ENCODE measurements around the gene CD81. TPM values are rescaled to one million over a fixed set of nuclear protein-coding genes. Genes with fewer than 3 reads are reported as not detected.

The CD81 gene
- total and polyA plus RNA-seq, 4 donors, result 329 to 741 (median 530) TPM

DNA sequence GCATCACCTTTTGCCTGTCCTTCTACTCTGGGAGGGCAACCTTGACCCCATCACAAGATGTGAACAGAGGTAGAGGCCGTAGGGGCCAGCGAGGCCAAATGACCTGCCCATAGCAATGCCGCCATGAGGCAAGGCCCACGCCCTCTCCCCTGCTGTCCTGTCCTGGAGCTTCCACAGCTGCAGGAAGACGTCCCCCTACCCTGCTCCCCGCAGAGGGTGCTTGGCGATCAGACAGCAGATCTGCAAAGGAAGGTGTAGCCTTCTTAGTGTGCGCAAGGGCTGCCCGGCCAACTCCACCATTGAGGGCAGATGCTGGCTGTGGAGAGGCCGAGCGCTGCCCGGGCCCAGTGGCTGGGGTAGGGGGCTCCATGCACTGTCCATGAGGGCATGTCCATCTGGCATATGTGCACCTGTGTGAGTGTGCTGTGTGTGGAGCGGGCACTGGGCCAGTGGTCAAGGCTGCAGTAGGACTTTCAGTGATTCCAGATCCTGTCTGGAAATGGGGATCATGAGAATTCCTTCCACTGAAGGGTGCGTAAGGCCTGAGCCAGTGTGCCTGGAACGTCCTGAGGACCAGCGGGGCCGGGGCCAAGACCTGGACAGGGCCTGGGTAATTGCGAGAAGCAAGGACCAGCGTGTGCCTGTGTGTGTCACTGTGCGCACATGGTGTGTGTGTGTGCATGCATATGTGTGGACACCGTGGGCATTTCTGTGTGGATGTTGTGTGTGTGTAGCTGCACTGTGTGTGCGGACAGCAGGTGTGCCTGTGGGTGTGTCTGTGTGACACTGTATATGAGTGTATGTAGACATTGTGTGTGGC, 56.2 kb downstream of the CD81 start:
- 88% methylated on average over 21 of the region's 22 CpGs for WGBS (ENCODE audit: insufficient coverage)
- H3K4me1 ChIP-seq (ENCODE audit: control insufficient read depth, insufficient read depth, low read length), result no peaks in the 10 kb centered on the region

DNA sequence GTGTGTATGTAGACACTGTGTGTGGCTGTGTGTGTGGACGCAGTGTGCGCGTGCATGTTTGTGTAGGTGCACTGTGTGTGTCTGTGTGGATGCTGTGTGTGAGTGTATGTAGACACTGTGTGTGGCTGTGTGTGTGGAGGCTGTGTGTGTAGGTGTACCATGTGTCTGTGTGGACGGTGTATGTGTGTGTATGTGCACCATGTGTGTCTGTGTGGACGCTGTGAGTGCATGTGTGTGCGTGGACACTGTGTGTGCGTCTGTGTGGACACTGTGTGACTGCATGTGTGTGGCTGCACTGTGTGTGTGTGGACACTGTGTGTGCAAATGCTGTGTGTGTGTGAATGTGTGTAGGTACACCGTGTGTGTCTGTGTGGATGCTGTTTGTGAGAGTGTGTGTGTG, 56.9 kb downstream of the CD81 start:
- no peak overlapping the region for H3K4me3 ChIP-seq (ENCODE audit: low read depth, low read length)
- no peaks in the 10 kb centered on the region for H3K9me3 ChIP-seq (ENCODE audit: control insufficient read depth, insufficient read depth, low read length)
- no peak for DNase-seq (ENCODE audit: low read depth in 4 of 6, low spot score in 6 of 6)
- no peaks in the 10 kb centered on the region for H3K4me1 ChIP-seq (ENCODE audit: control insufficient read depth, insufficient read depth, low read length)
- H3K36me3 ChIP-seq (ENCODE audit: control insufficient read depth, insufficient read depth, low read length), result no peaks in the 10 kb centered on the region
- WGBS (ENCODE audit: insufficient coverage), result 93% methylated on average over 8 of the region's 8 CpGs
- no peaks in the 10 kb centered on the region for H3K27me3 ChIP-seq (ENCODE audit: control insufficient read depth, insufficient read depth, low read length)
- H3K27ac ChIP-seq (ENCODE audit: low read depth, low read length), result no peak overlapping the region

More for the DNA sequence above, 56.2 kb downstream of the CD81 start:
- Histone ChIP-seq H3K9me3 (ENCODE audit: control insufficient read depth, insufficient read depth, low read length) (no peaks in the 10 kb centered on the region), H3K27ac (ENCODE audit: low read depth, low read length) (no peak overlapping the region), H3K4me3 (ENCODE audit: low read depth, low read length) (no peak overlapping the region), H3K36me3 (ENCODE audit: control insufficient read depth, insufficient read depth, low read length) (no peaks in the 10 kb centered on the region), H3K27me3 (ENCODE audit: control insufficient read depth, insufficient read depth, low read length) (no peaks in the 10 kb centered on the region)
- DNase-seq (ENCODE audit: low read depth in 4 of 6, low spot score in 6 of 6), result no peak

DNA sequence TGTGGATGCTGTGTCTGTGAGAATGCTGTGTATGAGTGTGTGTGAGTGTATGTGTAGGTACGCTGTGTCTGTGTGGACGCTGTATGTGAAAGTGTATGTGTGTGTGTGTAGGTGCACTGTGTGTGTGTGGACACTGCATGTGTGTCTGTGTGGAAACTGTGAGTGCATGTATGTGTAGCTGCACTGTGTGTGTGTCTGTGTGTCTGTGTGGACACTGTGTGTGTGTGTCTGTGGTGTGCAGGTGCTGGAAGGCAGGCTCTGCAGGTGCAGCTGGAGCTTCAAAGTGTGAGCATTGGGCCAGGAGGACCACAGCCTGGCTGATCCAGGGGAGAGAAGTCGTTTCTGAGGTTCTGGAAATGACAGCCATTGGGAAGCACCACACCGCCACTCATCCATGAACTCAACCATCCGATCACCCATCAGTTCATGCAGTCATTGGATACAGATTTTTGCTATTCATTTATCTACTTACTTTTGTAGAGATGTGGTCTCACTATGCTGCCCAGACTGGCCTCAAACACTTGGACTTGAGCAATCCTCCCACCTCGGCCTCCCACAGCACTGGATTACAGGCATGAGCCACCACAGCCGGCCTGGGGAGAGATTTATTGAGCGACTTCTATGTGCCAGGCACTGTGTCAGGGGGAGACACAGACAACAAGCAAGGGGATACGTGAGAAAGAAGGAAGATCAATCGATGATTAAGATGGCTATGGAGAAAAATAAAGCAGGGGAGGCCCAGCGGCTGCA, 57.6 kb downstream of the CD81 start:
- Histone ChIP-seq H3K4me1 (ENCODE audit: control insufficient read depth, insufficient read depth, low read length) (no peaks in the 10 kb centered on the region), H3K27me3 (ENCODE audit: control insufficient read depth, insufficient read depth, low read length) (no peaks in the 10 kb centered on the region), H3K4me3 (ENCODE audit: low read depth, low read length) (no peak overlapping the region), H3K36me3 (ENCODE audit: control insufficient read depth, insufficient read depth, low read length) (no peaks in the 10 kb centered on the region), H3K9me3 (ENCODE audit: control insufficient read depth, insufficient read depth, low read length) (no peaks in the 10 kb centered on the region), H3K27ac (ENCODE audit: low read depth, low read length) (no peak overlapping the region)
- no peak for DNase-seq (ENCODE audit: low read depth in 4 of 6, low spot score in 6 of 6)
- 83% methylated on average over 7 of the region's 11 CpGs for WGBS (ENCODE audit: insufficient coverage)

DNA sequence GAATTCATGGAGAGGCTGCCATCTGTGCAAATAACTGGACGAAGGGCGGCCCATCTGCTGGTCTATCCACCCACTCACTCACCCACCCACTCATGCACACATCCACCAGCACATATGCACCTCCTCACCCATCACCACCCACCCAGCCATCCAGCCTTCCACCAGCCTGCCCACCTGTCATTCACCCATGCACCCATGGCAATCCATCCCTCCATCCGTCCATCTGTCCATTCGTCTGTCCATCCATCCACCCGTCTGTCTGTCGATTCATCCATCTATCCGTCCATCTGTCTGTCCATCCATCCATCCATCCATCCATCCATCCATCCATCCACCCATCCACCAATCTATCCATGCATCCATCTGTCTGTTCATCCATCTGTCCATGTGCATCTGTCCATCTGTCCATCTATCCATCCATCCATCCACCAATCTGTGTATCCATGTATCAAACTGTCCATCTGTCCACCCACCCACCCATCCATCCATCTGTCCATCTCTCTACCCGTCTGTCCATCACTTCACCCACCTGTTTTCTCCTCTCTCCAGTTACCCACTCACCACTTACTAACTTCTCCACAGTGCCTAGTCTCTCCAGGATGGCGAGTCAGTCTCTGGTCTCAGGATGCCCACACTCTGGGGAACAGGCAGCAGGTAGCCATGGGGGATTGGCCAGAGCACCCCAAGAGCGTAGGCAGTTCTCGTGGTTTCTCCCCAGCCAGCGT, 58.3 kb downstream of the CD81 start:
- no peak for DNase-seq (ENCODE audit: low read depth in 4 of 6, low spot score in 6 of 6)
- Histone ChIP-seq H3K4me1 (ENCODE audit: control insufficient read depth, insufficient read depth, low read length) (no peaks in the 10 kb centered on the region), H3K27ac (ENCODE audit: low read depth, low read length) (no peak overlapping the region), H3K9me3 (ENCODE audit: control insufficient read depth, insufficient read depth, low read length) (no peaks in the 10 kb centered on the region), H3K36me3 (ENCODE audit: control insufficient read depth, insufficient read depth, low read length) (no peaks in the 10 kb centered on the region), H3K4me3 (ENCODE audit: low read depth, low read length) (no peak overlapping the region), H3K27me3 (ENCODE audit: control insufficient read depth, insufficient read depth, low read length) (no peaks in the 10 kb centered on the region)
- WGBS (ENCODE audit: insufficient coverage), result 90% methylated on average over 12 of the region's 12 CpGs

DNA sequence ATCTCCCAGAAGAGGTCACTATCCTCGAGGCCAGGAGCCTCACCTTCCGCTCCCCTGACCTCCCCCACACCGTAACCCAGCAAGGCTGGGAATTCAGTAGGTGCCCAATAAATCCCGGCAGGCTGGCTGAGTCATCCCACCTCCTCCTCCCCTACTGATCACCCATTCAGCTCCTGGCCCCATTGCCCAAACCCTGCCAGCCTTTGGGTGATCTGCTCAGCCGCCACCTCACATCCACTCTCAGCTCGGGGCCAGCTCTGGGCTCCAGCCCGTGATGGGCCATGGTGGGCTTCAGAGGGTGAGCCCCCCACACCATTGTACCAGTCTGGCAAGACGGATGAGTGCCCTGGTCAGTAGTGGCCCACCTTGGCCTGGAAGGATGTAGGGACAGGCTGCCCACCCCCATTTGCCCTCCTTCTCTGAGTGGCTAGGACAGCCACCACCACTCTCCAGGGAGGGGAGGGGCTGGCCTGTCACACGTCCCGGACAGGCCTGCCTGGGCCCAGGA, 59.0 kb downstream of the CD81 start:
- no peaks in the 10 kb centered on the region for H3K27me3 ChIP-seq (ENCODE audit: control insufficient read depth, insufficient read depth, low read length)
- no peak for DNase-seq (ENCODE audit: low read depth in 4 of 6, low spot score in 6 of 6)
- WGBS (ENCODE audit: insufficient coverage), result 71% methylated on average over 8 of the region's 10 CpGs

DNA sequence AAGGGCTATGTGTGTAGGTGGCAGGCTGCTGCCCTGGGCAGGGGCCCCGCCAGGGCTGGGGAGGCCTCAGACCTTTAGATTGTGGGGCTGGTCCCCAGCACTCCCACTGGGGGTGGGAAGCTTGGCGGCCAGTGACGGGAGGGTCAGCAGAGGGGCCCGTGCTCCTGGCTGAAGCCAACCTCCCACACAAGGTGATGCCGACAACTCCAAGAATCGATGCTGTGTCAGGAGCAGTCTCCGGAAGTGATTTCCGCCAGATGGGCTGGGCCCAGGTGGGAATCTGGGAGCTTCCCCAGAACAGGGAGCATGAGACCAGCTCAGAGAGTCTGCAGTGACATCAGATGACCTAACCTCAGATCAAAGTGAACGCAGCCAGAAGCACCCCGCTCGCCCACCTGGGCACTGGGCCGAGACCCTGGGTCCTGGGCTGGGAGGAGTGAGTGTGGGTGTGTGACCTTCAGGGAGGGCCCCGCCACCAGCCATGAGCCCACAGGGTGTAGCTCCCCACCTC, 59.5 kb downstream of the CD81 start:
- no peak overlapping the region for H3K27ac ChIP-seq (ENCODE audit: low read depth, low read length)
- no peaks in the 10 kb centered on the region for H3K36me3 ChIP-seq (ENCODE audit: control insufficient read depth, insufficient read depth, low read length)
- DNase-seq (ENCODE audit: low read depth in 4 of 6, low spot score in 6 of 6), result no peak
- WGBS (ENCODE audit: insufficient coverage), result 88% methylated on average over 8 of the region's 13 CpGs
- H3K4me3 ChIP-seq (ENCODE audit: low read depth, low read length), result no peak overlapping the region
- H3K9me3 ChIP-seq (ENCODE audit: control insufficient read depth, insufficient read depth, low read length), result no peaks in the 10 kb centered on the region
- H3K4me1 ChIP-seq (ENCODE audit: control insufficient read depth, insufficient read depth, low read length), result no peaks in the 10 kb centered on the region
- H3K27me3 ChIP-seq (ENCODE audit: control insufficient read depth, insufficient read depth, low read length), result no peaks in the 10 kb centered on the region

More for the DNA sequence above, 59.0 kb downstream of the CD81 start:
- Histone ChIP-seq H3K4me1 (ENCODE audit: control insufficient read depth, insufficient read depth, low read length) (no peaks in the 10 kb centered on the region), H3K9me3 (ENCODE audit: control insufficient read depth, insufficient read depth, low read length) (no peaks in the 10 kb centered on the region), H3K36me3 (ENCODE audit: control insufficient read depth, insufficient read depth, low read length) (no peaks in the 10 kb centered on the region), H3K4me3 (ENCODE audit: low read depth, low read length) (no peak overlapping the region), H3K27ac (ENCODE audit: low read depth, low read length) (no peak overlapping the region)

DNA sequence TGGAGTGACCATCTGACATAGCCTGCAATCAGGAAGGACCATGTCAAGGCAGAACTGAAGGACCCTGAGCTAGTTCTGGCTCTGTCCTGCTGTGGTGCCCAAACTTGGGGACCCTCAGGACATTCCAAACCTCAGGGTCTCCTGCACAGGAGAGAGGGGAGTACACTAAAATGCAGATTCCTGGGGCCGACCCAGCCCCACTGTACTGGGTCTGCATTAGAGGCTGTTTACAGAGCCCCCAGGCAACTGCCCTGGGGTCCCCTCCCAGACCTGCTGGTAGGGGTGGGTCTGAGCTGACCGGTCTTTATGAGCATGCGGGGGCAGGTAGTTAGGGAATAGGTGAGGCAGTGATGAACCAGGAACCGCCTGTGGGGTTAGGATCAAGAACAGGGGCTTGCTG, 60.4 kb downstream of the CD81 start:
- no peak for DNase-seq (ENCODE audit: low read depth in 4 of 6, low spot score in 6 of 6)
- Histone ChIP-seq H3K4me3 (ENCODE audit: low read depth, low read length) (no peak overlapping the region), H3K27me3 (ENCODE audit: control insufficient read depth, insufficient read depth, low read length) (peaks cover 2% of the 10 kb centered on the region), H3K4me1 (ENCODE audit: control insufficient read depth, insufficient read depth, low read length) (no peaks in the 10 kb centered on the region), H3K9me3 (ENCODE audit: control insufficient read depth, insufficient read depth, low read length) (no peaks in the 10 kb centered on the region), H3K36me3 (ENCODE audit: control insufficient read depth, insufficient read depth, low read length) (no peaks in the 10 kb centered on the region), H3K27ac (ENCODE audit: low read depth, low read length) (no peak overlapping the region)
- 100% methylated on average over 1 of the region's 4 CpGs for WGBS (ENCODE audit: insufficient coverage)

DNA sequence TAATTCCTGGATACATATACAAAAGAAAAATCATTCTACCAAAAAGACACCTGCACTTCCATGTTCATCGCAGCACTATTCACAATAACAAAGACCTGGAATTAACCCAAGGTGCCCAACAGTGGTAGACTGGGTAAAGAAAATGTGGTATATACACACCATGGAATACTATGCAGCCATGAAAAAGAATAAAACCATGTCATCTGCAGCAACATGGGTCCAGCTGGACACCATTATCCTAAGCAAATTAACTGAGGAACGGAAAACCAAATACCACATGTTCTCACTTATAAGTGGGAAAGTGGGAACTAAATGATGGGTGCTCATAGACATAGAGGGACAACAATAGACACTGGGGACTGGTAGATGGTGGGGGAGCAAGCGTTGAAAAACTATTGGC, 62.7 kb downstream of the CD81 start:
- no peak overlapping the region for H3K4me3 ChIP-seq (ENCODE audit: low read depth, low read length)
- H3K4me1 ChIP-seq (ENCODE audit: control insufficient read depth, insufficient read depth, low read length), result peaks cover 8% of the 10 kb centered on the region
- H3K36me3 ChIP-seq (ENCODE audit: control insufficient read depth, insufficient read depth, low read length), result no peaks in the 10 kb centered on the region
- no peak for DNase-seq (ENCODE audit: low read depth in 4 of 6, low spot score in 6 of 6)
- no CpG with 5 or more reads among the region's 3 CpGs for WGBS (ENCODE audit: insufficient coverage)
- H3K27ac ChIP-seq (ENCODE audit: low read depth, low read length), result no peak overlapping the region
- H3K27me3 ChIP-seq (ENCODE audit: control insufficient read depth, insufficient read depth, low read length), result peaks cover 20% of the 10 kb centered on the region
- H3K9me3 ChIP-seq (ENCODE audit: control insufficient read depth, insufficient read depth, low read length), result no peaks in the 10 kb centered on the region

DNA sequence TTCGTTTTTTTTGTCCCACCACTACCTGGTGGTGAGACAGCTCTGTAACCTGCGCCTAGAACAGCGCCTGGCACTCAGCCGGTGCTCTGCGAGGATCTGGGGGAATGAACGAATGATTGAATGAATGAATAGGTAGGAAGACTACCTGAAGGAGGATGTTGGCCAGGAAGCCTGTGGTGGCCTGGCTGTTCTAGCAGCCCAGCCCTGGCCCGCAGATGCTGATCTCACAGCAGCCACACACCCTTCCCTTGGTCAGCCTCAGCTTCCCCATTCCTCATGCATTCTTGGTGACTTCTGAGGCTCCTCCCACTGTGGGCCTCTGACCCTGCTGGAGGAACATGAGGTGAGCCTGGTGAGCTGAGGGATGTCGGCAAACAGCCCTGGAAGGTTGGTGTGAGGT, 63.5 kb downstream of the CD81 start:
- WGBS (ENCODE audit: insufficient coverage), result 79% methylated on average over 7 of the region's 8 CpGs
- H3K27me3 ChIP-seq (ENCODE audit: control insufficient read depth, insufficient read depth, low read length), result peaks cover 25% of the 10 kb centered on the region
- H3K4me3 ChIP-seq (ENCODE audit: low read depth, low read length), result no peak overlapping the region
- no peaks in the 10 kb centered on the region for H3K36me3 ChIP-seq (ENCODE audit: control insufficient read depth, insufficient read depth, low read length)
- no peak for DNase-seq (ENCODE audit: low read depth in 4 of 6, low spot score in 6 of 6)
- H3K27ac ChIP-seq (ENCODE audit: low read depth, low read length), result no peak overlapping the region
- no peaks in the 10 kb centered on the region for H3K9me3 ChIP-seq (ENCODE audit: control insufficient read depth, insufficient read depth, low read length)
- peaks cover 12% of the 10 kb centered on the region for H3K4me1 ChIP-seq (ENCODE audit: control insufficient read depth, insufficient read depth, low read length)

All from spinal cord (tissue), 10 donors.